HG03139 (cell line): ENCODE measurements around the gene COX5A.
A peak's percentile ranks its signal among the peaks of the same experiment; 100 is the strongest.
"Not testable (repeated sequence)": the region's sequence is repeated elsewhere in the genome, so short reads cannot be mapped to it uniquely, and the experiment has no call there.

Experiments used
- ATAC-seq: cut with Tn5 transposase; IDR thresholded peaks from one replicate; pipeline ENCODE4 v1.9.1; 2021; ENCODE audit not compliant: unreplicated experiment

Gene COX5A

GRCh38 chr15:74902295-74903075 lies 35.4 kb downstream of the COX5A start:
- ATAC-seq, result no peak

DNA sequence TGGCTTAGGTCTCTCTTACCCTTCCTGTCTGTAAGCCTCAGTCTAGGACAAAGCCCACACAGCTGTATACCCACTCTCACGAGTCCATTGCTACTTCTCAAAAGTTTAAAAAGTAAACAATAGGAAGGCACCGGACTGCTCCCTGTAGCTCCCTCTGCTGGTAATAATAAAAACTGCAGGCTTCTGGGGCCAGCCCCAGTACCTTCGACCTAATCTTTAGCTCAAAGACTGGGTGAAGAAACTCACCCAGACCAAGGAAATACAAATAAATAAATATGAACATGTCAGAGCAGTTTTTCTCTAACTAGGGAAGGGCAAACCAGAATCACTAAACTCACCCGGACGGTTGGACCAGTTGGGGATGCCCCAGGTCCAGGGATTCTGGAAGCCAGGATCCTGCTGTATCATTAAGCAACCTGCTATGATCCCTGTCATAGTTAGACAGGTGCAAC lies 36.2 kb downstream of the COX5A start:
- no peak for ATAC-seq

DNA sequence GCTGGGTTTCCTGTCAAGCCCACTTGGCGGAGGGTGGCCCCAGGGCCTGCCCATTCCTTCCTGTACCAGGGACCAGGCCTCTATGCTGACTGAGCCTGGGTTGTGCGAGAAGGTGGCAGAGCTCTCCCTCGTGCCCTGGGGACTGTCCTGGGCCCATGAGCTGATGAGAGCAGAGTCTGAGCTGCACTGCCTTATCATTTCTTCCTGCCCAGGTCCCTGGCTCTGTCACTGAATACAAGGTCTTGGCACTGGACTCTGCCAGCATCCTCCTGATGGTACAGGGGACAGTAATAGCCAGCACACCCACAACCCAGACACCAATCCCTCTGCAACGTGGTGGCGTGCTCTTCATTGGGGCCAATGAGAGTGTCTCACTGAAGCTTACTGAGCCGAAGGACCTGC lies 40.6 kb downstream of the COX5A start:
- no peak for ATAC-seq

GRCh38 chr15:74896316-74896715 lies 41.6 kb downstream of the COX5A start:
- ATAC-seq, result no peak

GRCh38 chr15:74895830-74896229 lies 42.0 kb downstream of the COX5A start:
- no peak for ATAC-seq

DNA sequence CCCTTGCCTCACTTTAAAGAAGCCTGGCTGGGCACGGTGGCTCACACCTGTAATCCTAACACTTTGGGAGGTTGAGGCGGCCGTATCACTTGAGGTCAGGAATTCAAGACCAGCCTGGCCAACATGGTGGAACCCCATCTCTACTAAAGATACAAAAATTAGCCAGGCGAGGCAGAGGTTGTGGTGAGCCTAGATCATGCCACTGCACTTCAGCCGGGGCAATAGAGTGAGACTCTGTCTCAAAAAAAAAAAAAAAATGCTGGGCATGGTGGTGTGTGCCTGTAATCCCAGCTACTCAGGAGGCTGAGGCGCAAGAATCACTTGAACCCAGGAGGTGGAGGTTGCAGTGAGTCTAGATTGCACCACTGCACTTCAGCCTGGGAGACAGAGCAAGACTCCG lies 43.5 kb downstream of the COX5A start:
- not testable (repeated sequence) for ATAC-seq

GRCh38 chr15:74893627-74894026 lies 44.2 kb downstream of the COX5A start:
- ATAC-seq, result no peak

DNA sequence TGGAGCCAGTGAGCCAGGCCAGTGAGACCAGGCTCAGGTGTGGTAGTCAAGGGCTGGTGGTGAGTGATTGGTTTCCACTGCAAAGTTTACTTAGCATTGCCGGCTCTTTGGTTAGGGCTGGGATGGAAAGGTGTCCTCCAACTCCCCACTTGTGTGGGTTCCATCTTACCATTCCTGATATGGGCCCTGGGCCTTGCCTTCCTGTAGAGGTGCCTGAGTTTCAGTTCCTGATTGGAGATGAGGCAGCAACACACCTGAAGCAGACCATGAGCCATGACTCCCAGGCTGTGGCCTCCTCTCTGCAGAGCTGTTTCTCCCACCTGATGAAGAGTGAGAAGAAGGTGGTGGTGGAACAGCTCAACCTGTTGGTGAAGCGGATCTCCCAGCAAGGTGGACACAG lies 44.9 kb downstream of the COX5A start:
- no peak for ATAC-seq

DNA sequence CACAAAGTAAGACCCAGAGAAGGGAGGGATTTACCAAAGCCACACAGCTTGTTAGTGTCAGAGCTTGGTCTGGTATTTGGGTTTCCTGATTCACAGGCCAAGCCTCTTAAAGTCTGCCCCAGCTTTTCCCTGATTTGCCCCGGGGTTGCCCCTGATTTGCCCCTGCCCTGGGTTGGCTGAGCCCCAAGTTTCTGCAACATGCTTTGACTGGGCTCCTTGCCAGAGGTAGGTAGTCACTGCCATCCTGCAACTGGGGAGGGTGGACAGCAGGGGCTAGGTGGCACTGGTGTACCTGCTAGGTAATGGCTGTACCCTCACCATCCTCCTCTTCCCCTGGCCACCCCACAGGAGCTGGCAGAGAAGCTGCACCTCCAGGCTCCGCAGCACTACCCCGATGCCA lies 45.6 kb downstream of the COX5A start:
- no peak for ATAC-seq

- no peak for ATAC-seq
Measured at GRCh38 chr15:74891469-74891868, 46.4 kb downstream of the COX5A start.

GRCh38 chr15:74890665-74890960 lies 47.3 kb downstream of the COX5A start:
- ATAC-seq, result no peak

DNA sequence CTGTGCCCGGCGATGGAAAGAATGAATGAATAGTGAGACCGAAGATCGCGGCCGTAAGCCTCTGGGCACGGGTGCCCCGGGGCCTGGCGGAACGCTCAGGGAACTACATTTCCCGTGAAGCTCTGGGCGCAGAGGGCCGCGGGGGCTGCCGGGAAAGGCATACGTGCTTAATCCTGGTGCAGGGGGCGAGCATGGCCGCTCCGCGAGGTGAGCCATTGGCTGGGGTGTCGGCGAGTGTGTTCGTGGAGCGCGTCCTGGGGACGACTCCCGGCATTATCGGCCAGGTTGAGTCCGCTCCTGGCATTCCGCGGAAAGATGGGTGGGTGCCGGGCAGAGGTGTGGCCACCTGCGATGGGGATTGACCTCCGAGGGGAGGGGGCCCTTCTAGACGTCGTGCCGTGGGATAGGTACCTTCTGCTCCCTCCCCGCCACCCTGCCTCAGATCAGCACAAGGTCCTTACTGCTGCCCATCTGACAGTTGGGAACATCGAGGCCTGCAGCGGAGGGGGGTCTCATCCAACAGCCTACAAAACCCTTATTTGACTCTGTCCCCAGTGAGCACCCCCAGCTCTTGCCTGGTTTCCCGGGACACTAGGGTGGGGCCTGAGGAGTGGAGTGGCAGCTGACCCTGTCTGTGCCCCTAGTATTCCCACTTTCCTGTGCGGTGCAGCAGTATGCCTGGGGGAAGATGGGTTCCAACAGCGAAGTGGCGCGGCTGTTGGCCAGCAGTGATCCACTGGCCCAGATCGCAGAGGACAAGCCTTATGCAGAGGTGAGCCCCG lies 47.8 kb downstream of the COX5A start, which contains the start of gene MPI:
Gene MPI, plus strand, starts transcription at position 160 of the 782 bp plus-strand sequence. Its CDS starts 32 bp downstream, at position 192.
- ATAC-seq, result peak; percentile 74

DNA sequence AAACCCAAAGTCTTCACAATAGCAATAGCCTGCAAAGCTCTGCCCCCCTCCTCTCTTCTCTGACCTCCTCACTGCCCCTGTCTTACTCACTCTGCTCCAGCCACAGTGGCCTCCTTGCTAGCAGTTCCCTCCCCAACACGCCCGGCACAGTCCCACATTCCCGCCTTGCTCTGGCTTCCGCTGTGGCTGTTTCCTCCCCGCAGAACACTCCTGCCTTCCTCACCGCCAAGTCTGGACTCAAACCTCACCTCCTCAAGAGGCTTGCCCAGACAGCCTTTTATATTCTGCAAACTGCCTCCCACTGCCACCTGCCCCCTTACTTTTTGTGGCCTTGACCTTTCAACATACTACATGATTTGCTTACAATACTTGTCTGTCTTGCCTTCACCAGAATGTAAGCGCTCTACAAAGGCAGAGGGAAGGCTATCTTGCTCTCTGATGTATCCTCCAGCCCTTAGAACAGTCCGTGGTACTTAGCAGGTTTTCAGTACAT lies 48.4 kb downstream of the COX5A start:
- peak; percentile 16 for ATAC-seq

DNA sequence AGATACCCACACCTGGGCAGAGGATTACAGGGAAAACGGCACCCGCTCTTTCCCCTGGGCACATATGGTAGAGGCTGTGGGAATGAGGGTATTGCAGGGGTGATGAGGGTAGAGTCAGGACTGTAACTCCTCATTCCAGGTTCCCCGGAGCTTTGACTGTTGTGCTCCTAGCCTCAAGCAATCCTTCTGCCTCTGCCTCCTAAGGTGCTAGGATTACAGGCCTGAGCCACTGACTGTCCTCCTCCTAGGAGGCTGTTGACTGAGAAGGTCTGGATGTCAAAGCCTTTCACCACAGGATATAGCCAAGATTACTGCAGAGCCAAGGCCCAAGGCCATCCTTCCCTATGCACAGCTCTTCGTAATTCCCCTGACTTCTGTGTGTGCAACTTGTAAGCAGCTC lies 49.2 kb downstream of the COX5A start:
- ATAC-seq, result no peak

DNA sequence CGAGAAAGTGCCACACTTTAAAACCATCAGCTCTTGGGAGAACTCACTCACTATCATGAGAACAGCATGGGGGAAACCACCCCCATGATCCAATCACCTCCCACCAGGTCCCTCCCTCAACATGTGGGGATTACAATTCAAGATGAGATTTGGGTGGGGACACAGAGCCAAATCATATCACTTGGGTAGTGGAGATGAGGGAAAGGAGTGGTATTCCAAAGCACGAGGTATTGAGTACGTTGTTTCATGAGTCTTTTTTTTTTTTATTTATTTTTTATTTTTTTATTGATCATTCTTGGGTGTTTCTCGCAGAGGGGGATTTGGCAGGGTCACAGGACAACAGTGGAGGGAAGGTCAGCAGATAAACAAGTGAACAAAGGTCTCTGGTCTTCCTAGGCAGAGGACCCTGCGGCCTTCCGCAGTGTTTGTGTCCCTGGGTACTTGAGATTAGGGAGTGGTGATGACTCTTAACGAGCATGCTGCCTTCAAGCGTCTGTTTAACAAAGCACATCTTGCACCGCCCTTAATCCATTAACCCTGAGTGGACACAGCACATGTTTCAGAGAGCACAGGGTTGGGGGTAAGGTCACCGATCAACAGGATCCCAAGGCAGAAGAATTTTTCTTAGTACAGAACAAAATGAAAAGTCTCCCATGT lies 50.2 kb downstream of the COX5A start:
- ATAC-seq, result not testable (repeated sequence)

- no peak for ATAC-seq
Measured at GRCh38 chr15:74885461-74885860, 52.4 kb downstream of the COX5A start.

DNA sequence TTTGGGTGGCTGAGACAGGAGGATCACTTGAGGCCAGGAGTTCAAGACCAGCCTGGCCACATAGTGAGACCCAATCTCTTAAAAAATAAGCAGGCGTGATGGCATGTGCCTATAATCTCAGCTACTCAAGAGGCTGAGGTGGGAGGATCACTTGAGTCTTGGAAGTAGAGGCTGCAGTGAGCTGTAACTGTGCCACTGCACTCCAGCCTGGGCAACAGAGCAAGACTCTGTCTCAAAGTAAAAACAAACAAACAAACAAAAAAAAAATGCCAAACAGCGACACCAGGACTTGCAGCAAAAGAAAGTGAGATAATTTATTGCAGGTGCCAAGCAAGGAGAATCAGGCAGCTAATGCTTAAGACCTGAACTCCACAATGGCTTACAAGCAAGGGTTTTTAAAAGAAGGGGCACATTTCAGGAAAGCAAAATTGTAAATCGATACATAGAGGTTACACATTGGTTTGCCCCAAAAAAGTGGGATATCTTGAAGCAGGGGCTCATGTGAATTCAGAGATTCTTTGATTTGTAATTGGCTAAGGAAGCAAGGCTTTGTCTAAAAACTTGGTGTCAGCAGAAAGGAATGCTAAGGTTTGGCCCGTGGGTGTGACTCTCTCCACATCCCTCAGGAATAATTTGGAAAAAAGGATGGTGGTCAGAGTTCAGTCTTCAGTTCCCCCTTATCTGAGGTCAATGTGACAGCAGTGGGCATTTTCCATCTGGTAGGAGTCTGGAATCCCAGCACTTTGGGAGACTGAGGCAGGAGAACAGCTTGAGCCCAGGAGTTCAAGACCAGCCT lies 53.2 kb downstream of the COX5A start:
- ATAC-seq, result no peak

DNA sequence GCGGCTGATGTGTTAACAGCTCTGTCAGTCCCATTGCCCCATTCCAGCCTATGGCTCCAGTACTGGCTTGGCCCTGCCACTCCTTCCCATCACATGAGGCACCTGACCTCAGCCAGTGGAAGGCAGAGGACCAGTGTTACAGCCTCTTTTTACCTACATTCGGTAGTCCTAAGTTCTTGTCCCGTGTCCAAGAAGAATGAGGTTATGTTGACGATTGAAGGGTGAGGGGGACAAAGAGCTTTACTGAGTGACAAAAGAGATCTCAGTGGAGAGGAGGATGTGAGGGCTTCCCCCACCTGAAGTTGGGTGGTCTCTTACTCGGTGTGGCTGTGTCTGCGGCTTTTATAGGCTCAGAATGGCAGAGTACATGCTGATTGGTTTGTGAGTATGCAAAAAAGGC lies 55.3 kb downstream of the COX5A start:
- ATAC-seq, result no peak

DNA sequence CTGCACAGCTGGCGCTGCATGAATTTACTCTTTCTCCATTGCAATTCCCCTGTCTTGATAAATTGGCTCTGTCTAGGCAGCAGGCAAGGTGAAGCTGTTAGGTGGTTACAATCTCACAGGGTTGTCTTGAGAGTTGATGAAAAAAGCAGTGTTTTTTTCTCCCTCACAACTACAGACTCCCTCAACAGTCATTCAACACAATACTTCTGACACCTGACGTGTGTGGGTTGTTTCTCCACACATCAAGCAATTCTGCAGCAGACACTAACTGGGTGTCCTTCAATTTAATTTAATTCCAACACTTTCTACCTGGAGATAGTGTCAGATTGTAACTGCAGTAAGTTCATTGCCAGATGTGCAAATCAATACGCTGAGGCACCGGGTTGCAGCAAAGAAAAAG lies 59.6 kb downstream of the COX5A start:
- no peak for ATAC-seq

DNA sequence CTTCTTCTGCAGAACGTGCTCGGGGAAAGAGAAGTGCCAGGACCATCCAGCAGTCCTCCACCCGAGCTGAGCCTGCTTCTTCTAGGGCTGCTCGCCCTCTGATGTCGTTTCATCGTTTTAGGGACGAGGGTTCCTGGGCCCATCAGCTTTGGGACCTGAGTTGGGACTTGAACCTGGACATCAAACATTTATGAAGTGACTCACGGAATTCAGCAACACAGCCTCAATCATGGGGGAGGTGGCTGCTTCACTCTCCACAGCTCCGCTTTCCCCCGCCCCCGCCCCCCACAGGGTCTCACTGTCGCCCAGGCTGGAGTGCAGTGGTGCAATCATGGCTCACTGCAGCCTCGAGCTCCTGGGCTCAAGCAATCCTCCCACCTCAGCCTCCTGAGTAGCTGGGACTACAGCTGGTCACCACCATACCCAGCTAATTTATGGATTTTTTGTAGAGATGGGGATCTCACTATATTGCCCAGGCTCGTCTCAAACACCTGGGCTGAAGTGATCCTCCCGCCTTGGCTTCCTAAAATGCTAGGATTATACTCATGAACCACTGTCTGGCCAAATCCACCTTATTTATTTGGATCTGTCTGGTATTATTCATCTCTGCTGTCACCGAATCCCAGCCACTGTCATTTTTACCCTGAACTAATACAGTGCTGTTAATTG lies 64.0 kb downstream of the COX5A start:
- ATAC-seq, result no peak
